ENCODE data around the gene PRDM1.
"Not testable (repeated sequence)": the region's sequence is repeated elsewhere in the genome, so short reads cannot be mapped to it uniquely, and the experiment has no call there.

Gene PRDM1

GRCh38 chr6:106142876-106143431, 56.8 kb downstream of the PRDM1 start:
- no peak for DNase-seq

- no peak for DNase-seq
Observed at GRCh38 chr6:106143665-106144064, 57.5 kb downstream of the PRDM1 start.

GRCh38 chr6:106145144-106145543, 59.0 kb downstream of the PRDM1 start:
- DNase-seq: no peak

GRCh38 chr6:106145741-106146227, 59.6 kb downstream of the PRDM1 start:
- DNase-seq: no peak

GRCh38 chr6:106146852-106147351, 60.8 kb downstream of the PRDM1 start:
- DNase-seq: no peak

- DNase-seq: no peak
Observed at GRCh38 chr6:106147476-106147875, 61.3 kb downstream of the PRDM1 start.

- no peak for DNase-seq
Observed at GRCh38 chr6:106149472-106150069, 63.4 kb downstream of the PRDM1 start.

- not testable (repeated sequence) for DNase-seq
Observed at GRCh38 chr6:106152476-106152875, 66.3 kb downstream of the PRDM1 start.

- no peak for DNase-seq
Observed at GRCh38 chr6:106152952-106153351, 66.8 kb downstream of the PRDM1 start.

GRCh38 chr6:106154326-106154725, 68.2 kb downstream of the PRDM1 start:
- no peak for DNase-seq

GRCh38 chr6:106155219-106155830, 69.2 kb downstream of the PRDM1 start:
- DNase-seq: no peak

- DNase-seq: no peak
Observed at GRCh38 chr6:106156413-106156812, 70.3 kb downstream of the PRDM1 start.

- DNase-seq: no peak
Observed at GRCh38 chr6:106156863-106157262, 70.7 kb downstream of the PRDM1 start.

GRCh38 chr6:106158816-106159215, 72.7 kb downstream of the PRDM1 start:
- no peak for DNase-seq

Measured in NCI-H2171 (cell line).